HG03575 (cell line): Measurements from ENCODE around the gene LRRC4C.
"Not testable (repeated sequence)": the region's sequence is repeated elsewhere in the genome, so short reads cannot be mapped to it uniquely, and the experiment has no call there.

ENCODE experiments used
- ATAC-seq: cut with Tn5 transposase; IDR thresholded peaks from one replicate; pipeline ENCODE4 v1.9.1; 2021; ENCODE audit not compliant: unreplicated experiment, insufficient number of reproducible peaks, low FRiP score; ENCODE audit errors: extremely low read depth

LRRC4C gene

DNA sequence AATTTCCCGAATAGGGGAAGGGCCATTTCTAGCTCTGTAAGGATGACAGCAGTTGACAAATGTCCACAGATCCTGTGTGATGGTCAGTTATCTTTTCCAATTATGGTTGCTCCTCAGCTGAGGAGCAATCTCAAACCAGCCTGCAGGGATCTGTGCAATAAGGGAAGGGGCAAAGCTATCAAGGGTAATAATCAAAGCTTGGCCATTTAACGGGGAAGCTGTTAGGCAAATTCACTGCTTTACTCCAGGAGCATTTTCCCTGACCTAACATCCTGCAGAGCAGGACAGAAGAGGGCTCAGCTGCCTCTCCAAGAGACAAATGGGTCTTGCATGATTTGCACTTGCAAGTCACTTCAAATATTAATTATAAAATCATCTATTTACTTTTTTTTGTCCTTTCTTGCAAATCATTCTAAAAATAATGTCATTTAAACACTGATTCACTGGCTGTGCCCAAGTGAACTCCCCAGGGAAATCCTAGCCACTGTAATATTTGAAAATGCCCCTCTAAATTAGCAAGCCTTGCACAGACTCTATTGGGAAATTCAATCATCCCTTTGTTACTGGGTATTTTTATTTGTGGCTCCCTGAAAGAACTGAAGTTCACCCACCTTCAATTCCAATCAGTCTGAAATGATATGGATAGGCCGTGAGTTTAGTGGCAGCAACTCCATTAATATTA lies 1256.7 kb downstream of the LRRC4C start:
- ATAC-seq = no peak

DNA sequence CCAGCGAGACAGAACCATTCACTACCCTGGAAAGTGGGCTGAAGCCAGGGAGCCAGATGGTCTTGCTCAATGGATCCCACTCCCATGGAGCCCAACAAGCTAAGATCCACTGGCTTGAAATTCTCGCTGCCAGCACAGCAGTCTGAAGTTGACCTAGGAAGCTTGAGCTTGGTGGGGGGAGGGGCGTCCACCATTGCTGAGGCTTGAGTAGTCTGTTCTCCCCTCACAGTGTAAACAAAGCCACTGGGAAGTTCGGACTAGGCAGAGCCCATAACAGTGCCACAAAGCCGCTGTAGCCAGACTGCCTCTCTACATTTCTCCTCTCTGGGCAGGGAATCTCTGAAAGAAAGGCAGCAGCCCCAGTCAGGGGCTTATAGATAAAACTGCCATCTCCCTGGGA lies 1266.9 kb downstream of the LRRC4C start:
- ATAC-seq = not testable (repeated sequence)

DNA sequence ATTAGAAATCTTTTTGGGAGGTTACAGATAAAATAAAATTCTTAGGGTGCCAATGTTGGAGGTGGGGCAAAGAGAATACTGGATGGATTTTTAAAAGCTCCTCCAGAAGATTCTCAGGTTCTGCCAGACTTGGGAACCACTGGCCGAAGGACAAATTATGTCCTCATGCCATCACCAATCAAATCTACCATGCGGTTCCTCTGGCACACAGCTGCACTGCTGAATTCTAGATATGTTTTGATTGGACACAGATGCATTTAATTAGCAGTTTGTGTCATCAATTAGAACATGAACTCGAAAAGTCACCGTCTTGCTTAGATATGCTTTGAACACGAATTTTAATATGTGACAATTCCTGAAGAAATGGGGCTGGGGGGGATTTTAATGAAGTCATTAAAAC lies 1269.2 kb downstream of the LRRC4C start:
- ATAC-seq = no peak

DNA sequence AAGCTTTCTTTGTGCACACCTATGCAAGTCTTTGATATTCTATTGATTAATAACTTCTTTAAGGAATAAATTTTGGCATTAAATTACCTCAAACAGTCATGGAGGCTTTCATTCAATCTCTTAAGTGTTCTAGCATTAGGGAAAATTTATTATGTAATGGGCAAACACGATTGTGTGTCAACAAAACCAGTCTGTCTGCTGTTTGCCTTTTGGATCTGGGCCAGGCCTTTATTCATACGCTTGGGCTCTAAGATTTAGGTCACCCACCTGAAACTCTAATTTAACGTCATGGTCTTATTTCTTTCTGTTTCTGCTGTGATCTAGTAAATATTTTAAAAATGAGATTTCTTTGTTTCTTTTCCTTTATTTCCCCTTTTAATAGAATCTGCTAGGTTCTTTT lies 1270.6 kb downstream of the LRRC4C start:
- no peak for ATAC-seq

DNA sequence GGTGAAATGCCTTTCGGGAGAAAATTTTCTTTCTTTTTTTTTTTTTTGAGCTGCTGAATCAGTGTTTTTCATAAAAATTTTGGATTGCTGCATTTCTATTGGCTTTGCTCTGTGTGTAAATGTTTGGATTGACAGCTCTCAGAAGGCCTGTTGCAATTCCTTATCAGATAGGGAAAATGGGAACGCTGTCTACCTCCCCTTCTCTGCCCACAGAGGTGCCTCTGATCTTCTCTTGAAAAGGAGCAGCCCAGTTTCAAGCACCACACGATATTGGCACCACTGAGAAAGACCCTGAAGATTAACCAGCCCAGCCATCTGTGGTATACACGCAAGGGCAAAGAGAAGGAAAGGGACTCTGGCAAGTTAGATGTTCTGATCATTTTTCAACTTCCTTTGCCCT lies 1272.2 kb downstream of the LRRC4C start:
- ATAC-seq = no peak

DNA sequence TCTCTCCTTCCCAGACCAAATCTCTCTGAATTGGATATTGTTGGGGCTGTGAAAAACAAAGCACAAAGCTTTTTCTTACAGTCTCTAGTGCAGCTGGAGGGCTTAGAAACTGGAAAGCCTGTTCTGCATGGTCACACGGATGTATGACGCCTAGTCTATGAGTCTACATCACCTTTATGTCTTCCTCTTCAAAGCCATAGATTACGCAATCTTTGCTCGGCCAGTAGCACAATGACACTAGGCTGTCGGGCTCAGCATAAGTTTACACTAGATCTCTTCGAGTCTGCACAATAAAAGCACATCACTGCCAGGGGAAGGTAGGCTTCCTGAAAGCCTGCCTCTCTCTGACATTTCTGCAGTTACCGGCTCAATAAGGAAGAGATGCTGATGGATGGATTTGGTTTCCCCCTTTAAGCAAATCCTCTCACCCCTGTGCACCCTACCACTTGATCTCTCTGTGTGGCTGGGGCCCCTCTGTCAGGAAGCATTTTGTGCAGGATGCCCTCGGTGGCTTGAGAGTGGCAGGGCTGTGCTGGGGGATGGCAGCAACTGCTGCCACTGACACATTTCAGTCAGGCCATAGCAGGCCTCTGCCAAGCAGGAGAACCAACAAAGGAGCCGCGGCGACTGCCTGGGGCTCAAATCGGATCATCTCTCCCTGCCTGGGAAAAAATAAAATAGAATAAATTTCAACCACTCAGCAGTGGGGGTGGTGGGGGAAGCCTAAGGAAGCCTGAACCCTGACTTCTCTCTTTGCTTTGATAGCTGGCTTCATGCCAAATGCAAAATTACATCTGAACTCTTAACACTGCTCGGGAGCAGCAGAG lies 1272.8 kb downstream of the LRRC4C start:
- no peak for ATAC-seq

DNA sequence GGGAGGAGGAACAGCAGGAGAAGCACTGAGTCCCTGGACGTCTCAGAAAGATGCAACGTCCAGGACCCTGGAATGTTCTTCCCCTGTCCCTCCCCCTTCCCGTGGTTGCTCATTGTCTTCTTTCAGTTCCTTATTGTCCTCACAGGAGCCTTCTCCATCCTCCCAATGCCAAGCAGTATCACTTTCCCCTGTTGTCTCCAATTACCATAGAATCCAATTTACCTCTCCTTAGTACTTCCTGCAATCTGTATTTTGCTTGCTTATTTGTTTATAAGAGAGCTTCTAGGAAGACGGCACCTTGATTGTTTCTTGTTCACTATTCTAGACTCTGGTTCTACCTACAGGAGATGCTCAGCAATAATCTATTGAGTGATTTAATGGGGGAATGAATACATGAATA lies 1273.7 kb downstream of the LRRC4C start:
- no peak for ATAC-seq

DNA sequence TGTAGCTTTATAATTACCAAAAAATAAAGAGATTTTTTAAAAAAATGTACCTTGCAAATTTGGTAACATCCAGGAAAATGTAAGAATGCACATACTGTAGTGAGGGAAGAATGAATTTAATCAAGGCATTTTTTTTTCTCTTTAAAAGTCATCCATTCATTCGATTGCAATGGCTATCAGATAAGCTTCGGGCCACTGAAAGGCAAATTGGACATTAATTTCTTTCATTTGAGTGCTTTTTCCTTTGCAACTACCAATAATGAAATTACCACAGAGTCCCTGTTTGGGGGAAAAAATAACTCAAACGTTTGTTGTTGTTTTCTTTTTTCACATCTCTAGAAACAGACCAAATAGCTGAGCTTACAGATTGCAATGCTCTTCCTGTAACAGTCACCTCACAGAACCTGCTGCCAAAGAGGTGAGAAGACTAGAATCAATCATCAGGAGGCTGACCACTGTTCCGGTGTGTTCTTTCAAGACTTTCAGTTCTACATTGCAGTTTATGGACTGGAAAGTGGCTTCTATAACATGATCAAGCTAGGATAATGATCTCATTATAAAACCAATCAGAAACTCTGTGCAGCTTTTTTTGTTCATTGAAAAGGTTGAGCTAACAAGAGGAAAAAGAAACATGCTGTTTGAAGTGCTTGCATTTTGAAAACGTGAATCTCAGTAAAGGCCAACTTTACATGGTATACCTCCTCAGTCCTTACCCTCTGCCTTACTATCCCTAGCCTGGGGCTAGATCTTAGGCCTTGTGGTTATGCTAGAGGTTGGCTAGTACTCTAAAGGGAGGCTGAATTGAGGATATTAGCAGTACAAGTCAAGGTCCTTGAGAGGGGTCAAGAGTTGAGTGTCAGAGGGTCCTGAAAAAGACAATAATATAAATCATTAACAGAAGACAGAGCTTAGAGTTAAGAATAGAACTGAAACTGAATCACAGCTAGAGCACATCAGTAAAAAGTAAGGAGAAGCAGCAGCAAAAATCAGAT lies 1276.1 kb downstream of the LRRC4C start:
- ATAC-seq = peak; percentile 78

DNA sequence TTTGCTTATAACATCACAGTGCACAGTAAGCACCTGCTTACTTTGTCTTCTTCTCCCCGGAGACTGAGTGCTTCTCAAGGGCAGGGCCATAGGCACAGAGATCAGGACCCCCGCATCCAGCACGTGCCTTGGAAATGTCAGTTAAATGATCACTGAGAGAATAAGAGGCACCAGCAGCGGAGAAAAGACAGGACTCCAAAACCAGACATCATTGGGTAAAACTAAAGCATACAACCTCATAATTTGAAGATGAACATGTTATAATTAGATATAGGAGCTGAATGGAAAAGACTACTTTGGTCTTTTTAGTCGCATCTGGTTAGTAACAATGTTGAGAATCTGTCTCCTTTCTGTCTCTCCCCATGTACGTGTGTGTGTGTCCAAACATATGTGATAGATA lies 1279.9 kb downstream of the LRRC4C start:
- no peak for ATAC-seq

DNA sequence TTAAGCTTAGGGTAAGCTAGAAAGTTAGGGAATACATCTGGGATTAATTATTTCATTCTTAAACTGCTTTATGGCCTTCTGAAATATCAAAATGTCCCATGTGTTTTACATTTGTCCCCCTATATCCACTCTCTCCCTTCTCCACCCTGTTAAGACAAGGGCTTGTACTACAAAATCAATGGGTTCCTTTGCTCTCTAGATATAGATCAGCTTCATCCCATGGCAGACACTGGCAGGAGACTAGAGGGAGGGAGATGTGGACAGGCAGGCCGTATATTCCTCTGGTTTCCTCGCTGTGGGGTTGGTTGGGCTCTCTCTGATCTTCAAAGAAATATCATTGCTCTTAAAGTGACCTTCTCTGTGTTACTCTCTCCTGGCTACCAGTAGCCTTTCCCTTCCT lies 1281.0 kb downstream of the LRRC4C start:
- no peak for ATAC-seq

DNA sequence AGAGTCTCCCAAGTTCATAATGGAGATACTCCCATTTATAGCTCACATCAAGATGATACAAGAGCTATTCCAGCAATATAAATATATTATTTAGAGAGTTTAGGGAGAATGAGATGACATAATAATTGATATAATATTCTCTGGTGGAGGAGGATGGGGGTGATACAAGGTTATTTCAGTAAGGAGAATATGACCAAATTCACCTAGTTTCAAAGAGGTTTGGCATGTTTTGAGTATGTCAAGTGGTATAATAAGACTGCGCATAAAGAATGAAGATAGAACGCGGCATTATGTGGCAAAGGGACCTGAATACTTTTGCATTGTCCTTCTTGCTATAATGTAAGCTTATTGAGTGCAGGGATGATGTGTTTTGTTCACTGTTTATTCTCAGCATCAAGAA lies 1283.5 kb downstream of the LRRC4C start:
- no peak for ATAC-seq

DNA sequence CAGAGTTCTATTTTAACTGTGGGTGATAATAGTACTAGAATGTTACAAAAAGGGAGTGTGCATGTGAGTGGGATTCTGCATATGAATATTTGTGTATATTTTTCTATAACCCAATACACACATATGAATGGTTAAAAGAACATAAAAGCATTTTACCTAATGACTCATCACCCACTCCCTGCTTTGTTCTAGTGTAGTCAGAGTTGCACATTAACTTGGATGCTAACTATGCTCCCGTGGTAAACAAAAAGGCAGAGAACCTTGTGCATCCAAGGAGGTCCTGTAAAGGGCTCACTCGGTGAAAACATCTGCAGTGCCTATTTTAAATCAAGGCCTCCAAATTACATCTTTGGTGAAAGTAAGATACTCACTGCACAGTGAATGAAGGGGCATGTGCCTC lies 1289.4 kb downstream of the LRRC4C start:
- no peak for ATAC-seq

DNA sequence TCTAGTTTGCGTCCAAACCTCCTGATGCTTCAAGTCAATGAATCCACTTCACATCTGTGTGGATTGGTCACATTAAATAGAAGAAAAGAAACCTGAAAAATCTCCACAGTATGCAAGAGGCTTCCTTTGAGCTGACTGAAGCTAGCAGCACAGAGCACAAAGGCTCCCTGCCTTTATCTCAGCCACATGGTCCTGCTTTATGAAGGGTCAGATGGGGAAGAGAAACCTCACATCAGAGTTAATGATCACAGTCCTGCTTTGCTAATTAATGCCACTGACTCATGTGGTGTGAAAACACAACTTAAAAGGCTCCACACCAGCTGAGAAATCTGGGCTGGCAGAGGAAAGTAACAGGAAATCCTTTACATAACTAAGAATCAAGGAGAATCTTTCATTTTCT lies 1291.0 kb downstream of the LRRC4C start:
- ATAC-seq = peak; percentile 53

DNA sequence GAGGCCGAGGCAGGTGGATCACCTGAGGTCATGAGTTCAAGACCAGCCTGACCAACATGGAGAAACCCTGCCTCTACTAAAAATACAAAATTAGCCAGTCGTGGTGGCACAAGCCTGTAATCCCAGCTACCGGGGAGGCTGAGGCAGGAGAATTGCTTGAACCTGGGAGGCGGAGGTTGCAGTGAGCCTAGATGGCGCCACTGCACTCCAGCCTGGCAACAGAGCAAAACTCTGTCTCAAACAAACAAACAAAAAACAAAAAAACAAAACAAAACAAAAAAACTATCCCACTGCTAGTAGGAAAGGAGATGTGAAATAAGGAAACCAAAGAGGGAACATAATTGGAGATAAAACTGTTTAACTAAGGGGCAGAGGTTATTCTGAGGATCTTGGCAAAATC lies 1291.6 kb downstream of the LRRC4C start:
- ATAC-seq = not testable (repeated sequence)

DNA sequence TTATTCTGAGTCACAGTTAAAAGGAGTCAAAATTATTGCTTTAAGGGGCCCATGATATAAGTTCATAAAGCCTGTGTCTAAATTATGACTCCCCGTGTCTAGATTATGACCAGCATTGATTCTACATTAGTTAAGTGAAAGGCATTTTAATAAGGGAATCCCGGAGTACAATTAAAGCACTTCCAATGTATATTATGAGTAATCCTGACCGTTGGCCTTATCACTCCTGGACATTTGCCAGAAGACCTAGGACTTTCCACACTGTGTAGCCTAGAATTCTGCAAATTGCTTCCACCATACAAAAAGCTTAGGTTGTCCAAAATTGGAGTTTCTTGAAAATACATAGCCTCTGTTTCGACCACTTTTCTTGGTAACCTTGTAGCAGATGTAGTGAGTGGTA lies 1292.6 kb downstream of the LRRC4C start:
- ATAC-seq = no peak

DNA sequence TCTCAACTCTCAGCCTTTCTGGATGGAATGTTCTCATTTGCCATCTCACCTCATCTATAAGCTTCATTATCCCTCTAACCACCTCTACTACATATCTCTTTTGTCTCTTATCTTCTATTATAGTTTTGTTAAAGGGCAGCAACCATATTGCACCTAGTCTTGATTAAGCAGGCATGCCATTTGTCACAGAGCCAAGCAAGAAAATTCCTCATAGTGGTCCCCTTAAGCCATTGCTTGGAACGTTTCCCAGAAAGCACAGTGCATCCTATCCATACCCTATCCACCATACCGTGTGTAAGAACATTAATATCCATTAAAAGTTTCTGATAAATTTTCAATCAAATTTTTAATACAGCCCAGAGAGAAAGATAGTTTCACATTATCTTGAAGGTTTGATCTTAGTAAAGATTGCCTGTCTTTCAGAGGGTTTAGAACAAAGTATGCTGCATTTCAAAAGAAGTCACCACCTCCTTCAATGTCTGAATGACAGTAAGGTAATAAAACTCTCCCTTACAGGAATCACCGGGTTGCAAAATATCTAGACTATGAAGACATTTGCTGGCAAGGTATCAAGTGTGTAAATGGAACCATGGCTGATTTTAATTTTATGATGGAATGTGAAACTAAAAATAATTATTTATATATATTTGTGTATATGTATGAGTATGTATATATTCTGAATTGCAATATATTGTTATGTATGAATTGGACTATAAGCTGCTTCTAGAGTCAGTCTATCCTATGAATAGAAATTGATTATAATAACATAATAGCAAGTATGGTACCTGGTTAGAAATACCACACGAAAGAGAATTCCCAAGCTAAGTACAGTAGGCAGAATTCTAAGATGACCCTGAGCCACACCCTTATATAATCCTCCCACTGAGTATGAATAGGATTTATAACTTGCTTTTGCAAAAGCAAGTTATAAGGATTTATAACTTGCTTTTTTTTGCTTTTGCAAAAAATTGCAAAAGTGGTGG lies 1296.3 kb downstream of the LRRC4C start:
- no peak for ATAC-seq

DNA sequence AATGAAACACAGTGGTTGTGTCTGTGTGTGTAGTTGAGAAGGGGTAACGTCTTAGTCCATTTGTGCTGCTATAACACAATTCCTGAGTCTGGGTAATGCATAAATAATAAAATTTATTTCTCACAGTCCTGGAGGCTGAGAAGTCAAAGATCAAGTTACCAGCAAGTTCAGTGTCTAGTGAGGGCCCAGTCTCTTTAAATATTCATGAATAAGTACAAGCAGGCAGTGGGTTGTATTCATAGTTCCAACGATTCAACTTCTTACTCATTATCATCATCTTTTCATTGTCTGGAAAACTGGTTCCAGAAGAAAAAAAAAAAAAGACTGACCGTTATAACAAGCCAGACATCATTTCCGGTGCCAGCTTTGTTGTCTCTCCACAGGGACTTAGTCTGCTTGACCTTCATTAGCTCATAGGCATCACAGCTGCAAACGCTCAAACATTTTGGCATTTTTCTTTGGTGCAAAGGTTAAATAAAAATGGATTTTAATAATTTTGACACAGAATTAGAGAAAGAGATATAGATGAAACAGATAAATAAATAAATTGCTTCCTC lies 1297.5 kb downstream of the LRRC4C start:
- no peak for ATAC-seq

DNA sequence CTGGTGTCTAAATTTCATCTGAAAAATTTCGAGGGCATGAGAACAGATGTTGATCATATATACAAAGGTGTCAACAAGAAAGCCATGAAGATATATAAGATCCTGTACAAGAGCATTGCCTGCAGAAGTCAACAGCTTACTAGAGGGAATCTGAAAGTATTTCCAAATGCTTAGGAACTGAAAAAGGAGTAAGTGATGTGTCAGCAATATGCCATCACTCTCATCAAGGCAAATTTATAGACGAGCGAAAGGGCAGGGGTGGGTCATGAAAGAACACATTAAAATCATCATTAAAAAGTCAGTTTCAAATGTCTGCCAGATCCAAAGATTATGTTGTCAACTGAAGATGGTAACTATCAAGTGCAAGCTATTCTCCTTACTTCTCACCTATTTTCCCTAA lies 1299.0 kb downstream of the LRRC4C start:
- no peak for ATAC-seq
